Measurements from ENCODE around the gene PTPRN2. TPM values are rescaled to one million over a fixed set of nuclear protein-coding genes. Genes with fewer than 3 reads are reported as not detected.

PTPRN2 gene
- total and polyA plus RNA-seq, 2 of the 8 experiments (the other 6 are each of a cell fraction or from before 2014, with no cell fraction given): 2.6 to 4.5 TPM

- H3K9ac ChIP-seq (replicated peaks in 1 of 4; ENCODE audit: extremely low read depth in 1 of 4, low read depth in 3 of 4, low read length in 3 of 4): no peak overlapping the region
- no peak overlapping the region for H2BK5ac ChIP-seq (ENCODE audit: low read depth, low read length)
- no peak overlapping the region for H3K4me2 ChIP-seq (ENCODE audit: insufficient read depth in 1 of 2, low read depth in 2 of 2, low read length in 2 of 2)
- H3K23me2 ChIP-seq (ENCODE audit: low read depth, low read length): no peaks in the 10 kb centered on the region
- peaks cover 6 to 14% of the 10 kb centered on the region in 2 experiments for H4K20me1 ChIP-seq (replicated peaks in 1 of 2; ENCODE audit: control insufficient read depth in 1 of 2, insufficient read depth in 2 of 2, low read length in 2 of 2)
- FAIRE-seq: no peak
- no peak overlapping the region for H4K91ac ChIP-seq (replicated peaks; ENCODE audit: insufficient read length, low read length)
- no peaks in the 10 kb centered on the region for H3K79me2 ChIP-seq (ENCODE audit: control insufficient read depth in 1 of 2, insufficient read depth in 2 of 2, low read length in 2 of 2)
- WGBS, 2 experiments (ENCODE audit: extremely low coverage in 1 of 2, insufficient coverage in 1 of 2, insufficient read length in 1 of 2, insufficient replicate concordance in 2 of 2, low coverage in 1 of 2, low lambda C conversion rate in 2 of 2, missing lambda C conversion rate in 1 of 2): 91% methylated on average over 14 of the region's 14 CpGs; no CpG with 5 or more reads in 1 of the 2 experiments
- DNase-seq (ENCODE audit: low read depth in 1 of 2, low spot score in 2 of 2): no peak
- H3K27ac ChIP-seq (ENCODE audit: low read depth, low read length): no peak overlapping the region
- no peak overlapping the region for H3K14ac ChIP-seq (ENCODE audit: insufficient read length)
- H2AK5ac ChIP-seq (ENCODE audit: low read depth, low read length): no peak overlapping the region
- CTCF ChIA-PET (ENCODE audit: partially characterized antibody): no interaction called here
- H2BK20ac ChIP-seq (ENCODE audit: low read length): no peak overlapping the region
- H3K36me3 ChIP-seq (ENCODE audit: control insufficient read depth in 2 of 4, insufficient read depth in 4 of 4, low read length in 3 of 4): no peaks in the 10 kb centered on the region; a peak in 1 of 8 replicates
- no peaks in the 10 kb centered on the region for H3K79me1 ChIP-seq (ENCODE audit: low read depth, low read length)
- H3K23ac ChIP-seq (ENCODE audit: insufficient read length): no peak overlapping the region
- H2BK120ac ChIP-seq (replicated peaks; ENCODE audit: low read depth, low read length): no peak overlapping the region
- no peak overlapping the region for H2BK12ac ChIP-seq (ENCODE audit: low read depth, low read length)
- TF ChIP-seq RXRA (IDR thresholded peaks at IDR 0.05; ENCODE audit: insufficient read depth, low read depth, low read length) (no peak), EP300 (IDR thresholded peaks at IDR 0.05; ENCODE audit: borderline replicate concordance in 1 of 2, low read depth in 2 of 2, low read length in 2 of 2) (no peak), EGR1 (IDR thresholded peaks at IDR 0.05; ENCODE audit: borderline replicate concordance, low read depth, low read length) (no peak), POLR2AphosphoS5 (IDR thresholded peaks at IDR 0.05; ENCODE audit: low read depth, low read length) (no peak), RBBP5 (IDR thresholded peaks at IDR 0.05; ENCODE audit: borderline replicate concordance, low read depth, low read length) (no peak), TCF12 (IDR thresholded peaks at IDR 0.05; ENCODE audit: low read depth, low read length) (no peak), SP2 (IDR thresholded peaks at IDR 0.05; ENCODE audit: low read length) (no peak), NANOG (IDR thresholded peaks at IDR 0.05; ENCODE audit: insufficient read depth, low read depth, low read length, poor library complexity, severe bottlenecking) (no peak), RAD21 (IDR thresholded peaks at IDR 0.05 in 1 of 2, conservative IDR thresholded peaks at IDR 0.05 in 1 of 2; ENCODE audit: low read depth in 2 of 2, low read length in 2 of 2) (no peak), POU5F1 (IDR thresholded peaks at IDR 0.05; ENCODE audit: low read depth, low read length) (no peak), SP1 (IDR thresholded peaks at IDR 0.05; ENCODE audit: low read depth, low read length) (no peak)
- TF ChIP-seq, protein P1, sequence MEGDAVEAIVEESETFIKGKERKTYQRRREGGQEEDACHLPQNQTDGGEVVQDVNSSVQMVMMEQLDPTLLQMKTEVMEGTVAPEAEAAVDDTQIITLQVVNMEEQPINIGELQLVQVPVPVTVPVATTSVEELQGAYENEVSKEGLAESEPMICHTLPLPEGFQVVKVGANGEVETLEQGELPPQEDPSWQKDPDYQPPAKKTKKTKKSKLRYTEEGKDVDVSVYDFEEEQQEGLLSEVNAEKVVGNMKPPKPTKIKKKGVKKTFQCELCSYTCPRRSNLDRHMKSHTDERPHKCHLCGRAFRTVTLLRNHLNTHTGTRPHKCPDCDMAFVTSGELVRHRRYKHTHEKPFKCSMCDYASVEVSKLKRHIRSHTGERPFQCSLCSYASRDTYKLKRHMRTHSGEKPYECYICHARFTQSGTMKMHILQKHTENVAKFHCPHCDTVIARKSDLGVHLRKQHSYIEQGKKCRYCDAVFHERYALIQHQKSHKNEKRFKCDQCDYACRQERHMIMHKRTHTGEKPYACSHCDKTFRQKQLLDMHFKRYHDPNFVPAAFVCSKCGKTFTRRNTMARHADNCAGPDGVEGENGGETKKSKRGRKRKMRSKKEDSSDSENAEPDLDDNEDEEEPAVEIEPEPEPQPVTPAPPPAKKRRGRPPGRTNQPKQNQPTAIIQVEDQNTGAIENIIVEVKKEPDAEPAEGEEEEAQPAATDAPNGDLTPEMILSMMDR (IDR thresholded peaks at IDR 0.05; ENCODE audit: control extremely low read depth in 1 of 3, insufficient read depth in 1 of 3, low read depth in 1 of 3, low read length in 3 of 3): no peak
- H3K18ac ChIP-seq (ENCODE audit: extremely low read depth, low read length): no peak overlapping the region
- H3K4ac ChIP-seq (replicated peaks; ENCODE audit: insufficient read length, low read depth, low read length): no peak overlapping the region
- H3K4me3 ChIP-seq (ENCODE audit: extremely low read depth in 1 of 4, insufficient read depth in 2 of 4, low read depth in 3 of 4, low read length in 4 of 4): no peak overlapping the region
- H3K56ac ChIP-seq (replicated peaks; ENCODE audit: insufficient read length, low read depth, low read length): no peak overlapping the region
- H2AFZ ChIP-seq (ENCODE audit: low read length): no peak overlapping the region
- H3K9me3 ChIP-seq (ENCODE audit: insufficient read depth in 2 of 2, low read depth in 1 of 2, low read length in 1 of 2): peaks cover 0 to 10% of the 10 kb centered on the region in 2 experiments; a peak in 1 of 4 replicates
- peaks cover 61 to 99% (median 96%) of the 10 kb centered on the region in 4 experiments for H3K27me3 ChIP-seq (replicated peaks in 1 of 4; ENCODE audit: control insufficient read depth in 3 of 4, extremely low read depth in 1 of 4, insufficient read depth in 3 of 4, low read length in 3 of 4)
- POLR2A ChIA-PET (ENCODE audit: partially characterized antibody): no interaction called here
- H3K4me1 ChIP-seq (replicated peaks in 1 of 4; ENCODE audit: control insufficient read depth in 3 of 4, insufficient read depth in 4 of 4, low read length in 3 of 4): no peaks in the 10 kb centered on the region
- H2BK15ac ChIP-seq (ENCODE audit: low read length): no peak overlapping the region
- no peak overlapping the region for H4K8ac ChIP-seq (ENCODE audit: extremely low read depth, insufficient read depth, low read length)
- no peak overlapping the region for H4K5ac ChIP-seq (ENCODE audit: insufficient read length, low read depth, low read length)
Measured at GRCh38 chr7:157593541-157593940, 994.1 kb downstream of the PTPRN2 start.

Data from H1 (cell line).